HL-60 (cell line): ENCODE results near the gene TTC1.
A peak's percentile ranks its signal among the peaks of the same experiment; 100 is the strongest.

Experiments used
- DNase-seq, 2 experiments: peaks; one replicate each; pipeline ENCODE4 v3.0.0-alpha.2; 2010 to 2020; ENCODE audit warnings: low read depth in 1 of 2, low spot score in 1 of 2
- H3K27ac ChIP-seq: fragments of 250-450 bp; sonication (Bioruptor Pico); replicated peaks from 2 replicates; pipeline ENCODE4 v1.5.1; 2020; ENCODE audit warnings: mild to moderate bottlenecking, moderate library complexity
- H3K27me3 ChIP-seq: fragments of 250-450 bp; sonication (Bioruptor Pico); 2 replicates; pipeline ENCODE4 v1.5.1; 2021; ENCODE audit warnings: mild to moderate bottlenecking, moderate library complexity; ENCODE audit not compliant: insufficient read depth, poor library complexity, severe bottlenecking
- H3K4me3 ChIP-seq: replicated peaks from 2 replicates; pipeline ENCODE4 v1.5.1; 2011; ENCODE audit warnings: mild to moderate bottlenecking, control low read depth, low read length; ENCODE audit not compliant: insufficient read depth
- CTCF ChIP-seq: IDR thresholded peaks from one replicate; pipeline ENCODE4 v1.5.1; 2011; ENCODE audit warnings: low read length, control low read depth, inconsistent platforms; ENCODE audit not compliant: insufficient read depth
- GABPA ChIP-seq: IDR thresholded peaks from 2 replicates; pipeline ENCODE4 v1.6.1; 2012; ENCODE audit warnings: low read depth
- POLR2AphosphoS5 ChIP-seq: IDR thresholded peaks from 2 replicates; pipeline ENCODE4 v1.6.1; 2012; ENCODE audit warnings: low read depth
- REST ChIP-seq: IDR thresholded peaks from 2 replicates; pipeline ENCODE4 v1.6.1; 2012; ENCODE audit warnings: low read depth; ENCODE audit not compliant: insufficient replicate concordance
- SPI1 ChIP-seq: IDR thresholded peaks from 2 replicates; pipeline ENCODE4 v1.6.1; 2012; ENCODE audit warnings: low read depth, mild to moderate bottlenecking, borderline replicate concordance

TTC1 gene

GRCh38 chr5:160071516-160071915 lies 62.6 kb downstream of the TTC1 start:
- no peaks in the 10 kb centered on the region for H3K27me3 ChIP-seq
- no peak overlapping the region for H3K4me3 ChIP-seq
- DNase-seq = peak in 1 of 2 experiments; percentile 28
- no peak for TF ChIP-seq POLR2AphosphoS5
- TF ChIP-seq GABPA = no peak
- TF ChIP-seq SPI1 = no peak
- TF ChIP-seq CTCF = no peak
- no peak for TF ChIP-seq REST
- H3K27ac ChIP-seq = no peak overlapping the region

- TF ChIP-seq CTCF = no peak
- TF ChIP-seq SPI1 = 0 out of 2 replicates have a peak, but pooled peaks have one; percentile 2
- Histone ChIP-seq H3K27me3 (no peaks in the 10 kb centered on the region), H3K27ac (no peak overlapping the region), H3K4me3 (no peak overlapping the region)
- DNase-seq = no peak
These were observed 63.0 kb downstream of the TTC1 start for GRCh38 chr5:160071916-160072315.

- H3K27ac ChIP-seq = no peak overlapping the region
- H3K4me3 ChIP-seq = no peak overlapping the region
- no peak for TF ChIP-seq CTCF
- no peak for TF ChIP-seq SPI1
- TF ChIP-seq REST = no peak
- TF ChIP-seq GABPA = no peak
- TF ChIP-seq POLR2AphosphoS5 = no peak
- DNase-seq = no peak
- no peaks in the 10 kb centered on the region for H3K27me3 ChIP-seq
These were observed 66.1 kb downstream of the TTC1 start for GRCh38 chr5:160075073-160075472.

GRCh38 chr5:160076997-160077396 lies 68.1 kb downstream of the TTC1 start:
- no peaks in the 10 kb centered on the region for H3K27me3 ChIP-seq
- DNase-seq = no peak
- TF ChIP-seq POLR2AphosphoS5 (no peak), CTCF (no peak), GABPA (no peak), REST (no peak), SPI1 (no peak)
- H3K4me3 ChIP-seq = no peak overlapping the region
- H3K27ac ChIP-seq = no peak overlapping the region
